Vagina (tissue), 2 donors: ENCODE measurements around the gene NFATC3.

ENCODE experiments used
- POLR2A ChIP-seq, 2 donors: fragments of 450-650 bp; IDR thresholded peaks; one replicate each; pipeline ENCODE4 v1.6.1; 2017; ENCODE audit warnings: antibody characterized with exemption in 2 of 2, mild to moderate bottlenecking in 2 of 2, moderate library complexity in 2 of 2
- TF ChIP-seq, protein P1 (sequence below), 3 experiments: fragments of 450-650 bp in 2 of 3; fragments of 200-600 bp in 1 of 3; sonication (generic) in 1 of 3; IDR thresholded peaks; one replicate each; pipeline ENCODE4 v1.5.1; 2017 to 2019; ENCODE audit warnings: antibody characterized with exemption in 3 of 3, mild to moderate bottlenecking in 2 of 3, moderate library complexity in 2 of 3

DNA sequence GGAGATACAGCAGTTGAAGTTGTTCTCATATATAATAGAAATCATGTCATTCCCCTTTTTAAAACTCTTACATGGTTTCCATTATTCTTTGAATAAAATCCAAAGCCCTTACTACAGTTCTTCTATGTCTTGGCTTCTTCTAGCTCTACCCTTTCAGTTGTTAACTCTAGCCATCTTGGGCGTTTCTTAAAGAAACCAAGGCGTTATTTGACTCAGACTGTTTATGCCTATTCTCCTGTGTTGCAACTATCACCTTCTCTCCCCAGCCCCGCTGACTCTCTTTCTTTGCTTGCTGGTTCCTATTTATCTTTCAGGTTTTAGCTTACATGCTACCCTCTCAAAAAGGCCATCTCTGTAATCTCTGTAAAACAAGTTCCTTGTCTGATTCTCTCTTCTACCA is 32.7 kb downstream of the NFATC3 start:
- TF ChIP-seq, protein P1, sequence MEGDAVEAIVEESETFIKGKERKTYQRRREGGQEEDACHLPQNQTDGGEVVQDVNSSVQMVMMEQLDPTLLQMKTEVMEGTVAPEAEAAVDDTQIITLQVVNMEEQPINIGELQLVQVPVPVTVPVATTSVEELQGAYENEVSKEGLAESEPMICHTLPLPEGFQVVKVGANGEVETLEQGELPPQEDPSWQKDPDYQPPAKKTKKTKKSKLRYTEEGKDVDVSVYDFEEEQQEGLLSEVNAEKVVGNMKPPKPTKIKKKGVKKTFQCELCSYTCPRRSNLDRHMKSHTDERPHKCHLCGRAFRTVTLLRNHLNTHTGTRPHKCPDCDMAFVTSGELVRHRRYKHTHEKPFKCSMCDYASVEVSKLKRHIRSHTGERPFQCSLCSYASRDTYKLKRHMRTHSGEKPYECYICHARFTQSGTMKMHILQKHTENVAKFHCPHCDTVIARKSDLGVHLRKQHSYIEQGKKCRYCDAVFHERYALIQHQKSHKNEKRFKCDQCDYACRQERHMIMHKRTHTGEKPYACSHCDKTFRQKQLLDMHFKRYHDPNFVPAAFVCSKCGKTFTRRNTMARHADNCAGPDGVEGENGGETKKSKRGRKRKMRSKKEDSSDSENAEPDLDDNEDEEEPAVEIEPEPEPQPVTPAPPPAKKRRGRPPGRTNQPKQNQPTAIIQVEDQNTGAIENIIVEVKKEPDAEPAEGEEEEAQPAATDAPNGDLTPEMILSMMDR (IDR thresholded peaks at IDR 0.05), result no peak
- TF ChIP-seq POLR2A (IDR thresholded peaks at IDR 0.05), result no peak
